Measurements from ENCODE around the gene UTS2R.

UTS2R gene

DNA sequence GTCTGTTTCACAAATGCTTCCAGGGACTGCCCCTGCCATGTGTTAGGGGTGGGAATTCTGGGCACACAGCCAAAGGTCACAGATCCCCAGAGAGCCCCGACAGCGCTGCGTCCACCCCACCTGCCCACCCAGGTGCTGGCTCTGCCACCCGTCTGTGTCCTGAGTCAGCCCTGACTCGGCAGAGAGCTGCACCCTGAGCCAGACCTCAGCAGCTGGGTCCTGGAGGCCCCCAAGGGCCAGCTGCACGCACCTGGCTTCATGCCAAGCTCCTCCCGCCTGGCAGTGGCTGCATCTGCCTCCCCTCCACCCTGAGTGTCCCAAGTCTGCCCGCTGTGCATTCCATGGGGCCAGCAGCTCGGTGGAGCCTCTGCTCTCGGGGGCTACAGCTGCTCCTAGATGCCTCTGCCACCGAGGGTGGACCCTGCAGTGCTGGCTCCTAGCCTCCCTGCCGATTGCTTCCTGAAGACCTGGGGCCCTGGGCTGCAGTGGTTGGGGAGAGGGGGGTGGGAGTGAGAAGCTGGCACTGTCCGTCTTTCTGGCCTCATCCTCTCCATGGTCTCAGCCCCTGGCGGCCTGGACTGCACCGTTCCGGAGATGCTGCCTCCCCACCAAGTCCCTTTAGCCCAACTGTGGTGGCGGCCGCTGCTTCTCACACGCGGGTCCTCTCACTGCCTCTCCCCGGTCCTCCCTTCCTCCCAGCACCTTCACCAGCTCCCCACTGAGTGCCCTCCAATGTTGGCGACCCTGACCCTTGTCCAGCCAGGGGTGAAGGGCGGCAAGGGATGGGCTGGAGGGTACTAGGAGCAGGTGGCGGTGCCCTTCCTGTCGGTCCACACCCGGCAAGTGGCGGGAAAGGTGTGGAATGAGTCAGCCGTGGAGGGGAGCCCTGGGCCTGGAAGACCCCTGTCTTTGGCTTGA lies 41.0 kb upstream of the UTS2R start:
- Mint-ChIP-seq H3K9me3 (no peaks in the 10 kb centered on the region), H3K4me3 (peak overlapping the region; percentile 36), H3K36me3 (no peaks in the 10 kb centered on the region), H3K27me3 (peaks cover 81% of the 10 kb centered on the region), H3K27ac (no peak overlapping the region), H3K4me1 (peaks cover 35% of the 10 kb centered on the region)
- ATAC-seq: no peak

DNA sequence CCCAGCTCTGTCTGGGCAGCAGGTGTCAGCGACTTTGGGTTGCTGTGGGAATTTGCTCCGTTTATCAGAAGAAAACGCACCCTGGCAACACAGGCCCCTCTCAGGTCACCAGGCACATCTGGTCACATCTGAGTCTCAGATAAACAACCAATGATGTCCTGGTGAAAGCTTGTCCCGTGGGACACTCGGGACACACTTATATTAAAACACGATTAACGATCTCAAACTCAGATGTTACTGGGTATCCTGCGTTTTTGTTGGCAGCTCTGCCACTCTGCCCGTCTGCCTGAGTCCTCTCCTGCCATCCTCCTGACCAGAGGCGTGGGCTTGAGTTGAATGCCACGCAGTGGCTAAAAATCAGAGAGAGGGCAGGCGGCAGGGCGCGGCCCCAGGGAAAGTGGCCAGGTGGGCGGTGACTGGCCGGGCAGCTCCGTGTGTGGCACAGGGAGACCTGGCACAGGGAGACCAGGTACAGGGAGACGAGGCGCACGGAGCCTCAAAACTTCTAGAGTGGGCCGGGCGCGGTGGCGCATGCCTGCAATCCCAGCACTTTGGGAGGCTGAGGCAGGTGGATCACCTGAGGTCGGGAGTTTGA lies 40.1 kb upstream of the UTS2R start:
- peaks cover 74% of the 10 kb centered on the region for H3K27me3 Mint-ChIP-seq
- no peak overlapping the region for H3K27ac Mint-ChIP-seq
- no peak overlapping the region for H3K4me3 Mint-ChIP-seq
- no peaks in the 10 kb centered on the region for H3K36me3 Mint-ChIP-seq
- H3K9me3 Mint-ChIP-seq: no peaks in the 10 kb centered on the region
- peaks cover 42% of the 10 kb centered on the region for H3K4me1 Mint-ChIP-seq
- no peak for ATAC-seq

DNA sequence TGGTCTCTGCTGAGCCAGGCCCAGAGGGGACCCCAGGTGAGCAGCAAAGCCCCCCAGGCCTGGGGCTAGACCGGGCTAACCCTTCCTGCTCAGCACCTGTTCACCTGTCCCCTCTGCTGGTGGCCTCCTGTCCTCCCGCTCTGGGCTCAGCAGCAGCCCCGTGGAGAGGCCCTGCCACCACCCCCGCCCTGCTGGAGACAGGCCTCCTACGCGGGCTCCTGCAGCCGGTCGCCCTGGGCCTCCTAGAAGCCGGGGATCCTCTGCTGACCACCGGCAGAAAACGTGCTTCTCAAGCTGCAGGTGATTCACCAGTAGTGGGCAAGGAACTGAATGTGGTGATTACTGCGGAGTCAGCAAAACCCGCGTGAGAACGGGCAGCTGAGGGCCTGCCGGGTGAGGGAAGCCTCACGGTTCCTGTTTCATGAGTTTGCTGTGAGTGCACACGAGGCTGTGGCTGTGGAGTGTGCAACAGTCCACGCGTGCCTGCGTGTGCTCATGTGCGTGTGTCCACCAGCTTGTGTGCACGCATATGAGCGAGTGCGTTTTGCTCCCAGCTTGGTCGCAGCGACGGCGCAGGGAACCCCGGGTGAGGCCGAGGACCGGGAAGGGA lies 38.8 kb upstream of the UTS2R start:
- Mint-ChIP-seq H3K27me3 (peaks cover 60% of the 10 kb centered on the region), H3K4me3 (peak overlapping the region; percentile 52), H3K4me1 (peaks cover 42% of the 10 kb centered on the region), H3K9me3 (no peaks in the 10 kb centered on the region), H3K27ac (peak overlapping the region; percentile 53), H3K36me3 (no peaks in the 10 kb centered on the region)
- ATAC-seq: peak; percentile 59

GRCh38 chr17:82333279-82334171 lies 38.0 kb upstream of the UTS2R start, which contains the start of gene SECTM1:
SECTM1 (minus strand) TSS chr17:82333766; CDS start chr17:82327240, 6,526 bp downstream.
- H3K27ac Mint-ChIP-seq: peak within 1 kb of the TSS; percentile 78
- ATAC-seq: peak; percentile 28
- peak within 1 kb of the TSS; percentile 90 for H3K4me3 Mint-ChIP-seq
- H3K4me1 Mint-ChIP-seq: peaks cover 42% of the 10 kb centered on the region
- no peaks in the 10 kb centered on the region for H3K36me3 Mint-ChIP-seq
- H3K27me3 Mint-ChIP-seq: peaks cover 54% of the 10 kb centered on the region
- no peaks in the 10 kb centered on the region for H3K9me3 Mint-ChIP-seq

GRCh38 chr17:82334204-82334621 lies 37.4 kb upstream of the UTS2R start:
- H3K4me3 Mint-ChIP-seq: peak overlapping the region; percentile 90
- no peaks in the 10 kb centered on the region for H3K9me3 Mint-ChIP-seq
- H3K36me3 Mint-ChIP-seq: no peaks in the 10 kb centered on the region
- peaks cover 48% of the 10 kb centered on the region for H3K27me3 Mint-ChIP-seq
- peaks cover 37% of the 10 kb centered on the region for H3K4me1 Mint-ChIP-seq
- no peak overlapping the region for H3K27ac Mint-ChIP-seq
- no peak for ATAC-seq

DNA sequence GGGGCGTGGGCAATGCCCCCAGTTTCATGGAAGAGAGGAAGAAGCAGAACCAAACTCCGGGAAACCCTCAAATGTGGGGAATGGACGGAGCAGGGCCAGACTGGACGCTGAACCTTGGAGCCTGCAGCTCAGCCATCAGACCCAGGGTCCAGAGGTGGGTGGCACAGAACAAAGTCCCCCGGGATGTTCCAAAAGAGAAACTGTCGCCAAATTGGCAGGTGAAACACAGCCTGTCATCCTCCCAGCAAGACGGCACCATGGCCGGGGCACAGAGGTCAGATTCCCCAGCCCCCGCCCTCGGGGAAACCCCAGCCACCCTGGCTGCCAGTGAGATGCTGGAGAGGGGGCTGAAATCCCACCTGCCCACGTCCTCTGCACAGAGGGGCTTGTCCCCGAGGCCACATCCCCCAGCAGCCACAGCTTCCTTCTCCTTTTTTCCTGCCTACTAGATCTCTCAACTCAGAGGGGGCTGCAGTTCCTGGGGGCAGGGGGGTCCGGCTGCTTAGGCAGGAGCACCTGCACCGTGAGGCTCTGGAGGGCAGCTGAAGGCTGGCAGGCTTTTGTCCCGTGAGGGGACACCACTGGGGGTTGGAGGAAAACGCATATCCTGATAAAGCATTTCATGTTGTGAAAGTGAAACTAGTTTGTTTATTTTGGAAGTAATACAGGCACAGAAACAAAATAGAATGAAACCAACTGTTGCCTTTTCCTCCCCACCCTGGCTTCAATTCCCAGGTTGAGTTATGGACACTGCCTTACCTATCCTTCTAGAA lies 36.8 kb upstream of the UTS2R start:
- no peak for ATAC-seq
- peak overlapping the region; percentile 78 for H3K27ac Mint-ChIP-seq
- H3K4me3 Mint-ChIP-seq: peak overlapping the region; percentile 90
- peaks cover 42% of the 10 kb centered on the region for H3K27me3 Mint-ChIP-seq
- no peaks in the 10 kb centered on the region for H3K9me3 Mint-ChIP-seq
- no peaks in the 10 kb centered on the region for H3K36me3 Mint-ChIP-seq
- H3K4me1 Mint-ChIP-seq: peaks cover 37% of the 10 kb centered on the region

- H3K4me1 Mint-ChIP-seq: peaks cover 21% of the 10 kb centered on the region
Measured at GRCh38 chr17:82338858-82339633, 32.5 kb upstream of the UTS2R start.

DNA sequence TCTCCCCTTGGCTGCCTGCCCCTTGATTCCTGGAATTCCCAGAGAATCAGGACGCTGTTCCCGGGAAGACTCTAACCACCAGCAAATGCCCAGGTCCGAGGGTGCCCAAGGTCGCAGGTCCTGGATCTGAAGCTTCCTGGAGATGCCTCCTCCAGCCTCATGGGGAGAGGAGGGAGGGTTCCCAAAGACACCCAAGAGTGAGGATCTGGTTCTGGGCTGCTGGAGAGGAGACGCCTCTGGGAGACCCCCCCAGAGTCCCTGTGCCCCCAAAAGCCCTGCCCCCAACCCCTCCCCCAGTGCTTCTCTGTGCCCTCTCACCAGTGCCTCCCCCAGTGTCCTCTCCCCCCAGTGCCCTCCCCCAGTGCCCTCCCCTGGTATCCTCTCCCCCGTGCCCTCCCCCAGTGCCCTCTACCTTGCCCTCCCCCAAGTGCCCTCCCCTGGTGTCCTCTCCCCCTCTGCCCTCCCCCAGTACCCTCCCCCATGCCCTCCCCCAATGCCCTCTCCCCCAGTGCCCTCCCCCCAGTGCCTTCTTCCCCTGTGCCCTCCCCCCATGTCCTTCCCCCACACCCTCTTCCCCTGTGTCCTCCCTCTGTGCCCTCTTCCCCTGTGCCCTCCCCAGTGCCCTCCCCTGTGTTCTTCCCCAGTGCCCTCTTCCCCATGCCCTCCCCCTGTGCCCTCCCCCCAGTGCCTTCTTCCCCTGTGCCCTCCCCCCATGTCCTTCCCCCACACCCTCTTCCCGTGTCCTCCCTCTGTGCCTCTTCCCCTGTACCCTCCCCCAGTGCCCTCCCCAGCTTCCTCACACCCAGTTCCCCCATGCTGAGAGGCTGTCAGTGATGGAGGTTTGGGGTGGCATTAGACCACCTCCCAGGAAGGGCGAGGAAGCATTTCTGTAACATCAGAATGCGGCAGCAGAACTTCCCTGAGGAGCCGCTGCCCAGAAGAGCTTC lies 31.7 kb upstream of the UTS2R start:
- Mint-ChIP-seq H3K36me3 (no peaks in the 10 kb centered on the region), H3K4me1 (peaks cover 13% of the 10 kb centered on the region), H3K27me3 (peaks cover 29% of the 10 kb centered on the region), H3K9me3 (no peaks in the 10 kb centered on the region), H3K4me3 (no peak overlapping the region), H3K27ac (no peak overlapping the region)
- ATAC-seq: peak; percentile 40

More at GRCh38 chr17:82338858-82339633, 32.5 kb upstream of the UTS2R start:
- Mint-ChIP-seq H3K27ac (no peak overlapping the region), H3K36me3 (no peaks in the 10 kb centered on the region), H3K27me3 (peaks cover 33% of the 10 kb centered on the region), H3K4me3 (no peak overlapping the region), H3K9me3 (no peaks in the 10 kb centered on the region)
- no peak for ATAC-seq

DNA sequence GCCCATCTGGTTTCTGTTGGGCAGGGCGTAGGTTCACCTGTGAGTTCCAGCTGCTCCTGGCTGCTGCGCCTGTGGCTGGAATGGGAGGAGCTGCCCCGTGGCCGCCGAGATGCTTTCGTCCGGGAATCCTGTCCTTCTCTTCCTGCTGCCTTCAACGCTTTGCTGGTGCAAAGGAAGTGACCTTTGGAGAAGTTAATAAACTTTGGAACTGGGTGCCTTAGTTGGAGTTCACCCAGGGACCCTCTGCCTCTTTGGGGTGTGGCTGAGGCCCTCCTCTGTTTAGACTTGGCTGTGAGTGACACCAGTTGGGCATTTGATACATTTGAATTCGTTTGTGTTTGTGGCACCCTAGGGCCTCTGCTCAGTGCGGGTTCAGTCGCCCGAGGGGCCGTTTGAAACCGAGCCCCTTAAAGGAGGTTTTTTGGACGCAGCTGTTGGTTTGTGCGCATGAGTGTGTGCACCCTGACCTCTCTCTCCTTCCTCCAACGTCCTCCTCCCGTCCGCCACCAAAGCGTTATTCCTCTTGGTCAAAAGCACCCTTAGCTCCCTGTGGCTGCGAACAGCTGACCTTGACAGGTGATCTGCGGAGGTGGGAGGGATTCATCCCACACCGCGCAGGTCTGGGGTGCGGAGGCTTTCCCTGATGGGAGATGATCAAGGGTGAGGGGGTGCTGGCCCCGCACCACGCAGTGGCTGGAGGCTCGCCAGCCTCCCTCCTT lies 29.0 kb upstream of the UTS2R start:
- H3K4me3 Mint-ChIP-seq: no peak overlapping the region
- H3K27me3 Mint-ChIP-seq: peaks cover 35% of the 10 kb centered on the region
- no peak overlapping the region for H3K27ac Mint-ChIP-seq
- H3K9me3 Mint-ChIP-seq: no peaks in the 10 kb centered on the region
- no peaks in the 10 kb centered on the region for H3K4me1 Mint-ChIP-seq
- H3K36me3 Mint-ChIP-seq: no peaks in the 10 kb centered on the region
- peak; percentile 36 for ATAC-seq

DNA sequence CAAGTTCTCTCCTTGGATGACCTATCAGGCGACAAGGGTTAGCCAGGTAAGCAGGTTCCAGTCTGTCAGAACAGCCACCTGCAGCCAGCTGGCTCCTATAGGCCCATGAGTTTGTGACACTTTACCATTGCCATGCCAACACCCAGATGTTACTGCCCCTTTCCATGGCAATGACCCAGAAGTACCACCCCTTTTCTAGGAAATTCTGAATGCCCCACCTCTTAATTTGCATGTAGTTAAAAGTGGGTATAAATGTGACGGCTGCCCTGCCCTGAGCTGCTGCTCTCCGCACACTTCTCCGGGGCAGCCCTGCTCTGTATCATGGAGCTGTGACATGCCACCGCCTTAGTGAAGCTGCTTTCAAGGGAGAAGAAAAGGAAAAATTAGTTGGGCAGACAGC lies 28.0 kb upstream of the UTS2R start:
- Mint-ChIP-seq H3K9me3 (no peaks in the 10 kb centered on the region), H3K27ac (no peak overlapping the region)

GRCh38 chr17:82344175-82344907 lies 27.2 kb upstream of the UTS2R start:
- H3K27me3 Mint-ChIP-seq: peaks cover 48% of the 10 kb centered on the region
- no peak overlapping the region for H3K4me3 Mint-ChIP-seq
- no peak for ATAC-seq
- no peaks in the 10 kb centered on the region for H3K36me3 Mint-ChIP-seq
- no peak overlapping the region for H3K27ac Mint-ChIP-seq
- H3K4me1 Mint-ChIP-seq: no peaks in the 10 kb centered on the region
- H3K9me3 Mint-ChIP-seq: no peaks in the 10 kb centered on the region

More for the DNA sequence above, 28.0 kb upstream of the UTS2R start:
- peaks cover 40% of the 10 kb centered on the region for H3K27me3 Mint-ChIP-seq
- H3K4me3 Mint-ChIP-seq: no peak overlapping the region
- no peaks in the 10 kb centered on the region for H3K4me1 Mint-ChIP-seq
- H3K36me3 Mint-ChIP-seq: no peaks in the 10 kb centered on the region
- no peak for ATAC-seq
